ENCODE data around the gene GATA3.

GRCh38 chr10:8040651-8041050 lies 13.8 kb upstream of the GATA3 start:
- TF ChIP-seq EZH2 (IDR thresholded peaks at IDR 0.05; ENCODE audit: borderline replicate concordance, low read depth, low read length, poor library complexity, severe bottlenecking), result no peak
- TF ChIP-seq CTCF (conservative IDR thresholded peaks at IDR 0.05; ENCODE audit: low read depth, low read length), result no peak
